ENCODE data around the gene PPP1R15B. TPM values are rescaled to one million over a fixed set of nuclear protein-coding genes. Genes with fewer than 3 reads are reported as not detected.
A peak's percentile ranks its signal among the peaks of the same experiment; 100 is the strongest.

PPP1R15B gene
- total RNA-seq, 1 experiment from 2014 or later = 45.9 TPM

- Histone ChIP-seq H3K9me3 (ENCODE audit: control insufficient read depth, low read depth, low read length) (no peaks in the 10 kb centered on the region), H3K4me1 (ENCODE audit: insufficient read depth, low read length) (peaks cover 3% of the 10 kb centered on the region; the same call in 1 of the 2 replicates), H2AK5ac (ENCODE audit: insufficient read length, low read length) (no peak overlapping the region), H3K23ac (ENCODE audit: insufficient read length, low read depth, low read length) (no peak overlapping the region), H3K56ac (ENCODE audit: insufficient read length, low read depth, low read length) (no peak overlapping the region), H3K14ac (ENCODE audit: insufficient read depth, low read length) (no peak overlapping the region), H3K27ac (ENCODE audit: insufficient read length, low read depth, low read length) (no peak overlapping the region), H2BK20ac (ENCODE audit: low read depth, low read length, poor library complexity, severe bottlenecking) (no peak overlapping the region), H3K18ac (ENCODE audit: insufficient read length, low read depth, low read length) (no peak overlapping the region), H3K27me3 (ENCODE audit: insufficient read depth, low read length) (no peaks in the 10 kb centered on the region), H4K20me1 (ENCODE audit: control insufficient read depth, insufficient read depth, insufficient read length) (no peaks in the 10 kb centered on the region), H4K8ac (replicated peaks; ENCODE audit: insufficient read length, low read depth, low read length) (no peak overlapping the region), H3K23me2 (ENCODE audit: insufficient read length, low read depth, low read length, poor library complexity, severe bottlenecking) (no peaks in the 10 kb centered on the region), H4K5ac (ENCODE audit: insufficient read length, low read depth, low read length) (no peak overlapping the region), H3K79me2 (ENCODE audit: insufficient read depth, low read length) (no peaks in the 10 kb centered on the region), H3K79me1 (ENCODE audit: insufficient read depth, low read depth, low read length, poor library complexity, severe bottlenecking) (no peaks in the 10 kb centered on the region), H2BK5ac (ENCODE audit: insufficient read length, low read length) (no peak overlapping the region), H3K4me2 (ENCODE audit: insufficient read depth, insufficient read length, low read length) (peak overlapping the region; percentile 21), H3K4ac (ENCODE audit: low read depth, low read length) (no peak overlapping the region), H2BK12ac (ENCODE audit: insufficient read length, low read depth, low read length) (no peak overlapping the region), H2BK120ac (ENCODE audit: low read depth, low read length, poor library complexity, severe bottlenecking) (no peak overlapping the region), H3T11ph (ENCODE audit: low read length) (no peak overlapping the region), H2AFZ (ENCODE audit: low read length) (no peak overlapping the region), H2BK15ac (ENCODE audit: low read depth, low read length) (no peak overlapping the region), H3K9ac (ENCODE audit: extremely low read depth, insufficient read length, low read length) (no peak overlapping the region), H4K91ac (ENCODE audit: insufficient read length, low read depth, low read length) (no peak overlapping the region)
- no peaks in the 10 kb centered on the region for H3K36me3 Mint-ChIP-seq (ENCODE audit: insufficient read depth in 1 of 3, low read depth in 3 of 3)
- no peaks in the 10 kb centered on the region for H3K9me3 Mint-ChIP-seq
- H3K27me3 Mint-ChIP-seq (ENCODE audit: low read depth) = peaks cover 24% of the 10 kb centered on the region
- peaks cover 26 to 28% of the 10 kb centered on the region in 2 experiments for H3K4me1 Mint-ChIP-seq
- peak overlapping the region in 1 of 2 experiments; percentile 70; a peak in 3 of 5 replicates for H3K4me3 Mint-ChIP-seq
- no peak overlapping the region for H3K27ac Mint-ChIP-seq
- no CpG with 5 or more reads among the region's 5 CpGs for WGBS (ENCODE audit: extremely low coverage, insufficient read length, low lambda C conversion rate)
- no peak for TF ChIP-seq CTCF (conservative IDR thresholded peaks at IDR 0.05)
- no peak for DNase-seq
Observed at GRCh38 chr1:204358605-204359004, 53.0 kb downstream of the PPP1R15B start.
